NCI-H2171 (cell line): ENCODE results near the gene IQCH.
"Not testable (repeated sequence)": the region's sequence is repeated elsewhere in the genome, so short reads cannot be mapped to it uniquely, and the experiment has no call there.

Experiments
- DNase-seq: peaks from one replicate; lab custom pipeline; 2025; lab: John Stamatoyannopoulos, UW

The IQCH gene

DNA sequence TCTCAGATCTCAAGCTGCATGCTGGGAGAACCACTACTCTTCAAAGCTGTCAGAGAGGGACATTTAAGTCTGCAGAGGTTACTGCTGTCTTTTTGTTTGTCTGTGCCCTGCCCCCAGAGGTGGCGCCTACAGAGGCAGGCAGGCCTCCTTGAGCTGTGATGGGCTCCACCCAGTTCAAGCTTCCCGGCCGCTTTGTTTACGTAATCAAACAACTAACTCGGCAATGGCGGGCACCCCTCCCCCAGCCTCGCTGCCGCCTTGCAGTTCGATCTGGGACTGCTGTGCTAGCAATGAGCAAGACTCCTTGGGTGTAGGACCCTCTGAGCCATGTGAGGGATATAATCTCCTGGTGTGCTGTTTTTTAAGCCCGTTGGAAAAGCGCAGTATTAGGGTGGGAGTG is 199.1 kb downstream of the IQCH start:
- not testable (repeated sequence) for DNase-seq

DNA sequence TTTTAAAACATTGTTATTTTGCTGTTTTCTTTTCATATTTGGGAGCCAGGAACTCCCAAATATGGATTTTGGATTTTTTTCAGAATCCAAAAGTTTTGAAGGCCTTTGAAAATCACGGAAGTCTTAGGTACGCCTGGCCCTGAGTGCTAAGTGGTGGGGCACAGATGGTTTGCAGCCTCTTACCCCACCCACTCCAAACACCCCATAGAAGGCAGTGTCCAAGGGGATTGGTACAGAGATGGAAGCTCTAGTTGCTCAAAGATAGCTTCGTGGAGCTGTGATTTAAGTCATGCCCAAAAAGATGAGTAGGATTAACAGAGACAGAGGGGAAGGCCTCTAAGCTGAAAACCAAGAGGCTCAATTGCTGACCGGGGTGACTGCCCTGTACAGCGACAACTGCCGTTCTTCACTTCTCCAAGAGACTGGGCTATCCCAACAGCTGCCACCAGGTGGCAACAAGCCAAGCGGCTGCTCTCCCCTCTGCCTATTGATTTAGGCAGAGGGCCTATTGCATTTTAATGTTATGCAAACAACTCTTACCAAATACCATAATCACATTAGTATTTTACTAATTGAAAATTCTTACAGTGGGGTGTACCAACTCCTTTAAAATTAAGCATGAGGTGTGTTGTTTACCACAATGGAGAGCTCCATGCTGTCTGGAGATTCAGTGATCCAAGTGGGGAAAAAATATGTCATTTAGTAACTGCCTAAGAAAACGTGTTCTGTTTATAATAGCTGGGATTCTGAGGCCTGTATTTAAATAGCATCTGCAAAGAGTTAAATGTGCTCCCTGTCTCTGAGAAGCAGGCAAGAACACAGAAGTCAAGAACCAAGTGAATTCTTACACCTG is 202.3 kb downstream of the IQCH start:
- DNase-seq, result peak; percentile 61

DNA sequence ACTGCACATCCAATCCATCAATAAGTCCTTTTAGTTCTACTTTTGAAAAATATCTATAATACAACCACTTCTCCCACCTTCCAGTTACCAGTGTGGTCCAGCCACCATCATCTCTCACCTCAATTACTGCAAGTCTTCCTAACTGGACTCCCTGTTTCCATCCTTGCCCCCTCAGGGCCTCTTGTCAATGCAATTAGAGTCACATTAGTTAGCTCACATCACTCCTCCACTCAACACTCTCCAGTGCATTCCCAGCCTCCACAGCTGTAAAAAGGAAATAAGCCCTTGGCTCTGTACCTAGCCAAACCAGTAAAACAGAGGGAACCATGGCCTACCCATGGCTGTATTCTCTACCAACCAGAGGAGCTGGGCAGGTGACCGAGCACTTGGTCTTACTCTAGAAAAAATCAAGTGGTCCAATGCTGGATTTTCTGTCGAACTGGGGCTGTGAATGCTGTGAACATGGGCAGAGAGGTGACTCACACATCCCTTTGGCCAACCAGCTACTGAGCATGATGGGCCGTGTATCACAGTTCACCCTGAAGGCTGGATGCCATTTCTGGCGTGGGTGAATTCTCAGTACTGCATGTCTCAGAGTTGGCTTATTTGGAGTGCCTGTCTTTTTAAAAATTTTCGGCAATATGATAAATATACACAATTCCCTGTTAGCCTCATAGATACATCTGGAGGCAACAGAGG is 203.9 kb downstream of the IQCH start:
- DNase-seq, result no peak

DNA sequence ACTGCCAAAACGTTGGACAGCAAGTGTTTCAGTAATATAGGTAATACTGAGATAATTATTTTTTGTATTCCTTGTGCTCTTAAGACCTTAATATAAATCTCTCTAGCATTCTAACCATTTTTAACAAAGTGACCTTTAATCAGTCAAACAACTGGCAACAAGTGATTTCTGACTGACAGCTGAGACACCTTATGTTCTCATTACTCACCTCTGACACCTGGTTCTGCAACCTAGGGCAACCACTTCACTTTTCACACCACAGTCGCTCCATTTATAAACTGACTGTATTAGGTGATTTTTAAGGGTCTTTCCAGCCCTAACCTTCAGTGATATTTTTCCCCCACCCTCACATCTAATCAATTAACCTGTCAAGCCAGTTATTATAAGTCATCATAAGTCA is 205.9 kb downstream of the IQCH start:
- DNase-seq, result no peak

DNA sequence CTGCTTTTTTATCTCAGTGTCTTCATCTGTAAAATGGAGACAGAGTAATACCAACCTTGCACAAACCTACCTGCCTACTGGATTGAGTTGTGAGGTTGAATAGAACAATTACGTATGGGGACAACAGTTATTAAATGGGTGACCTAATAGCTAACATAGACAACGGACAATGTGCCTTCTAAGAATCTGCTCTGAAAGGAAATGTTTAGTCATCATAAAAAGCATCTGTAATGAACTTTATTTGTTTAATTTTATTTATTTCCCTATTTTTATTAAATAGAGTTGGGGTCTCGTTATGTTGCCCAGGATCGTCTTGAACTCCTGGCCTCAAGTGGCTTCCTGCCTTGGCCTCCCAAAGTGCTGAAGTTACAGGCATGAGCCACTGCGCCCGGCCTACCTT is 207.1 kb downstream of the IQCH start:
- DNase-seq, result no peak

DNA sequence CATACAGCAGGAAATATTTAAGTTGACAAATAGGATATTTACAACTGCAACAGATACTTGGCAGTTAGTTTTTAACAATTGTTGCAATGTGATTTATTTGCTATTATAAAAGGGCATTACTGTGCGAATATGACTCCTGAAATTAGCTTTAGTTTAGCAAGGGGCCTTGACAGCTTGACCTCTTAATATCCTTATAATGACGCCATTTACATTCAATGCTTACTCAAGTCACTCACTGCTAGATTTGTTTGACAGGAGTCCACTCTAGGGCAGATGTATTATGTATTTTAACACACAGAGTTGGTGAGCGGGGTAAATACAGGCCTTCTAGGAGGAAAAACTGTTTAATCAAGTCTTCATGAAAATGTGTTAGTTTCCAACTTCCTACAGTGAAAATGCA is 208.3 kb downstream of the IQCH start:
- no peak for DNase-seq

DNA sequence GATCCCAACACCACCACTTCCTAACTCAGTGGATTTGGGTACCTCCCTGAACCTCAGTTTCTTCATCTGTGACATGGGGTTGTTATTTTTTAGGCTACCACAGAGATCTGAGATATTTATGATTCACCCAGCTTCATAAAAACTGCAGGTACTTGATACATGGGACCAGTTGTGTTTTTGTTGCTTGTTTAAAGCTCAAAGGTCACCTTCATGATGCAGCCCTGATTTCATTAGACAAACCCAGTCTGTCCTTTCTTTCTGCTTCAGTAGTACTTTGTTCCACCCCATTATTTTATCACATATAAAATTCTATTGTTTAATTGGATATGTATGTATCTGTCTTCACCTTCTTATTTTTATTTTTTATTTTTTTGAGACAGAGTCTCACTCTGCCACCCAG is 208.9 kb downstream of the IQCH start:
- no peak for DNase-seq

DNA sequence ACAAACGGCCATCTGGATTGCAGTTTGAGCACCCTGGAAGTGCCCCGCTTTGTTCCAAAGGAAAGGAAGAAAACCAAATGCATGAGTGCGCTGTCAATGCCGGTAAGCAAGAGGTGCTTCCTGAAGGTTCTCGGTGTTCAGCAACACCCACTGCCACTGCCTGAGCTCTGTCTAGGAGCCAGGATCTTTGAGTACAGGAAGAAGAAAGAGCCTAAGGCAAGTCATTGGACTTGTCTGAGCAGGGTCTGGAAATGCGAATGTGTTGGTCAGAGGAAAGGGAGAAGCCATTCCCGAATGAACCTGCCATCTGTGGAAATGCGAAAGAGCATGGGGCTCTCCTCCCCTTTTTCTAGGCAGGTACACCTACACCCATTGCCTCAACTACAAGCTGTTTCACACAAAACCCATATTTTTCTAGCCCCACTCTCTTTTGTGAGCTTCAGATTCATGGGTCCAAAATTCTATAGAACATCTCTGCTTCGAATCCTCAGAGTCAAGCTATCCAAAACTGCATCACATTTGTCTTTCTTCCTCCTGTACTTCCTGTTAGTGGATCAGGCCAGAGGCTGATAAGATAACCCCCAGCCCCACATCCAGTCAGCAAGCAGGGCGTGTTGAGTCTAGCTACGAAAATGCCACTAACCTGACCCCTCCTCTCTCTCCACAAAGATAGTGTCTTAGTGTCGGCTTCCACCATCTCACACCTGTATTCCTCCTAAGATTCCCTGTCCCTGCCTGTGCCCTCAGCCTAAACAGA is 210.8 kb downstream of the IQCH start:
- DNase-seq, result no peak

DNA sequence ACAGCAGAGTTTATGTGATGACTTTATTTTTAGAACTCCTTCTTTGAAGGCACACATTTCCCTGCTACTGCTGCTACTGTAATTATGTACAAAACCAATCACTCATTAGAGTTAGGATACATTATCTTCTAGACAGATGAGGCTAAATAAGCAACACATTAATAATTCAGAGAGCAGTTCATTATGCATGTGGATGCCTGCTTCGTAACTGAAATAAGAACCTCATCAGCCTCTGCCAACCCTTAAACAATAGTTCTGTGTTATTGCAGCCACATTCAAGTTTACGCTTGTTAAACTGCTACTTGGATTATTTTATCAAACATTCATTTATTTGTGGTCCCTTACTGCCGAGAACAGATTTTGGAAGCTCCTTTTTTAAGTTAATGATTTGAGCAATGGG is 213.8 kb downstream of the IQCH start:
- DNase-seq, result peak; percentile 44

DNA sequence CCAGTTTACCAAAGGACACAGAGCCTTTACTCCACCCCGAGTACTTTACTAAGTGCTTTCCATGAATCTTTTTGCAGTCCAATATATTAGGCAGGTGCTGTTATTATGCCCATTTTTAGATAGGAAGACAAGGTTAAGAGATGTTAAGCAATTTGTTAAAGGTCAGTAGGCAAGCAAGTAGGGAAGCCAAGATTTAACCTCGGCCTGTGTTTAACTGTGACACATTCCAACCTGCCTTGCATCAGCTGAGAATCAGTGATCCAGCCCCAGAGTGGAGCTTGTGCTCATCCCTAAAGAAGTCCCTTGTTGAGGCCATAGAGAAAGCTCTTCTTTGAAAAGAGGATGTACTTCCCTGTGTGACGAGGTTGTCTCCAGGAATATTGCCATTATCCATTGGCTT is 215.1 kb downstream of the IQCH start:
- DNase-seq, result no peak

DNA sequence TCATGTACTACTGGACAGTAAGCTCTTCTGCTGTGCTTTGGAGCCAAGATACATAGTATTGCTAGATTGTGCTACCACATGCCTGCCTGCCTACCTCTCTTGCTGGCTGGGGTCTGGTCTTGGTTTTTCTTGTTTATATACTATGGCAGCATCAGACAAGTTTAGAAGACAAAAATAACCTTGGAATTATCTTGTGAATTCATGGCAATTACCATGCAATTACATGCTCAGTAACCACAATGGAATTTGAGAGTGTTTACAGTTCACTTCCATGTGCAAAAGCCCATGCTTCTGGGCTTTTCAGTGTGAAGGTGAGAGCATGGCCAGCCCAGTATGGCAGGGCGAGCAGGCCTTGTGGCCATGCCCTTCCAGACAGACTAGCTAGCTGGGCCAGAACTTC is 218.4 kb downstream of the IQCH start:
- DNase-seq, result no peak

DNA sequence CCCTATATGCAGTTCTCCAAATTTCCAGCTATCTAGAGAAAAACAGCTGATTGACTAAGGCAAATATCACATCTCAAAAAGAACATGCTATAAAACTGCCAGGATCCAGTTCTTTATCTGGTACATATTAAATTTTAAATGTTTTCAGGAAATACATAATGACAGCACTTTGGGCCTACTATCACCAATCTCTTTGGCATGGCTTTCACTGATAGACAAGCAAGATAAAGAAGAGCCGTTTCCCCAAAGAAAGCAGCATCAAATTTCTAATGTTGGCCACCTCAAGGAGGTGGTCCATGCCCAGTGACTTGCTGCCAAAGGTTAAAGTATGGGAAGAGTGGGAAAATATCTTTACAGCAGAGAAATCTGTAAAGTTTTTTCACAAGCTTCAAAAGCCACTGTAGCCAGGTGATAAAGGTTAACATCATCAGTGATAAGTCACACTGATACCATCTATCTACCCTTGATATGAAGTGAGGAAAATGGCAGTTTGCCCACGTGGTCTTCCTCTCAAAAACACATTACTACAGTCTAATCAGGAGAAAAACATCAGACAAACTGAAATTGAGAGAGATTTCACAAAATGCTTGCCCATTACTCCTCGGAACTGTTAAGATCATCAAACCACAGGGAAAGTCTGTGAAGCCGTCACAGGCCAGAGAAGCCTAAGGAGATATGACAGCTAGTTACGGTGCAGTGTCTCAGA is 220.0 kb downstream of the IQCH start:
- no peak for DNase-seq

DNA sequence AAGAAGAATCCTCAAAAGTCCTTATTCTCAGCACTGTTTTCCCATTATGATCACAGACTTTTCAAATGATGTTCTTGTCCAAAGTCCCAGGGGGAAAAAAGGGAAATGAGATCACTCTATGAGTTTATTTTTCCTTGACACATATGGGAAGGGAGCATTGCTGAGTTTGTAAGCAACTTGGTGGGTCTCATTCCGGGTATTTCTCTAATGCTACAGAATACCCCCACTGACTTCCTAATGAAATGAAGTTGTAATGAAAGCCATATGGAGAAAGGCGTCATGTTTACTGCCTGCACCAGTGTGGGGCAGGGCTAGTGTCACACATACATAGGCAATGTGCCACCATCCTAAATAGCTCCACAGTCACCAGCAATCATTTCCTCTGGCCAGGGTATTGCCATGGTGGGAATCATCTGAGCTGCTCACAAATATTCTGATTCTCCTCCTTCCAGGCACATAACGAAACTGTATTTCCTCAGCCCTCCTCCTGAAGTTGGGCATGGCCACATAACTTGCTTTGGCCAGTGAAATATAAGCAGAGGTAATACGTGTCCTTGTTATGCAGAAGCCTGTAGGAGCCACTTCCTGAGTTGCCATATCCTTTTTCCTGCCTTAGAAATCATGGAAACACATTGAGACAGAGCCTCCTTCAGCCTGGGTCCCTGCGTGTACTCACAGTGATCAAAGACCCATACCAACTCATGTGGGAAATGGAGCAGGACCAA is 225.4 kb downstream of the IQCH start:
- DNase-seq, result no peak

DNA sequence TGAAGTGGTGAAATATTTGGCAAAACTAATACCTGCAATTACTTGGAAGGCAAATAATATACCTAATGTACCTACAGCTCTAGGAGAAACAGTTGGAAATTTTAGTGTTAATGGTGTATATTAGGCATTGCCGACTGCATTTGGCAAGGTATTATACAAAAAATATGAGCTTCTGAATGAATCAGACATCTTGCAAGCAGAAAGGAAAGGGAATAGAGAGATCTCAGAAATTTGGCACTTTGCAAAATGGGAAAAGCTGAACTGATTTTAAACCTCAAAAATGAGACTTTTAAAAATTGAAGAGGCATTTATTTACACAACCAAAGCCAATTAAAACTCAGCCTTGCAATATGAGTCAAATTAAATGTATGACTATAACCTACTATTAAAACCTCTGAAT is 226.2 kb downstream of the IQCH start:
- DNase-seq, result no peak

DNA sequence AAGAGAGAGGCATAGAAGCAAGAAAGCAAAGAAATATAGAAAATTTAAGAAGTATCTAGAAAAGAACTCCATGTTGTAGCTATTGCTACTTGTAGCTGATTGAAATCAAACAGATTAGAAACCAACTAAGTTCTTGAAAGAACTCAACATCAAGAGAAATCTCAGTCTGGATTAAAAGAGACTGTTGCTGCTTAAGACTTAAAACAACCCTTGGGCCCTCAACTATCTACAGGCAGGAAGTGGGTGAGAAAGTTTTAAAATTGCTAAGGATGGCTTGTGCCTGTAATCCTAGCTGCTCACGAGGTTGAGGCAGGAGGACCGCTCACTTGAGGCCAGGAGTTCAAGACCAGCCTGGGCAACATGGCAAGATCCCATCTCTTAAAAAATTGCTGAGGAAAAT is 227.1 kb downstream of the IQCH start:
- no peak for DNase-seq

DNA sequence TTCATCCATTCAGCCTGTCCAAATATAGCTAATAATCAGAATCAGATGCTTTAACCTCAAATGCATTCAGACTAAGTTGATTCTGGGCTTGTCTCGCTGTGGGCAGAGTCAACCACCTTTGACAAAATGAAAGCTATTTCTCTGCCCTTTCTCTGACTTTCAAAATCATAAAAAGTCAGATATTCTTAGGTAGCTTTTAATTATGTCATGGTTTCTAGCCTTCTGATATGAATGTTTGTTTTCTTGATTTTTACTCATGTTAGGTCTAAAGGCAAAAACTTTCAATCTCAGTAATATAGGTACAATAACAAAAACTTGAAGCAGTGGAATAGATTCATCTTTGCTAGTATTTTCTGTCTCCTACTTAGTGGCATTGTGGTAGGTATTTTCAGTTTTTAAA is 241.0 kb downstream of the IQCH start:
- no peak for DNase-seq

DNA sequence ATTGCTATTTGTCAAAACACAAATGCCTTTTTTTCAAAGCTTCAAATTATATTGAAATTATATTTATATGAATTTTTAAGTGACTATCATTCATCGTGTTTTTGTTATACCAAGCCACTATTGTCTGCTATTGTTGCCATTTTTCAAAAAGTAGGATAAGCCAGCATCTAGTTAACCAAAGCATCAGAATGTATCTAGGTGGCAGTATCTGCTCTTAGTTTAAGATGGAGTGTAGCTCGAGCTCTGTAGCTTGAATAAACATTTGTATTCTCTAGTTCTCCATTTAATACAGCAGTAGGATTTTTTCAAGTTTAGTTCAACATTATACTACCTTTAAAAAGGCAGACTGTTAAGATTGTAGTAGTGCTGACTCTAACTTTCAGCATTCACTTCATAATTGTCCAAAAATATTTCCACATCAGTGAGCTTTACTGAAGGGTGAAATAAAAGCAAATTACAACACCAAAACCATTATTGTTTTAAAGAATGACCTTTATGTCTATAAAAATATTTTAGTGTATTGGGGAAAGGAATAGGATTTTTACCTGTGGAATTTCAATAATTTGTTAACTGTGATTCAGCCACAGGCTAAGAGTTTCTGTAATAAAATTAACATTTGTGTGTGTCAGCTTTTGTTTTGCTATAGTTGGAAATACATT is 246.7 kb downstream of the IQCH start:
- no peak for DNase-seq

DNA sequence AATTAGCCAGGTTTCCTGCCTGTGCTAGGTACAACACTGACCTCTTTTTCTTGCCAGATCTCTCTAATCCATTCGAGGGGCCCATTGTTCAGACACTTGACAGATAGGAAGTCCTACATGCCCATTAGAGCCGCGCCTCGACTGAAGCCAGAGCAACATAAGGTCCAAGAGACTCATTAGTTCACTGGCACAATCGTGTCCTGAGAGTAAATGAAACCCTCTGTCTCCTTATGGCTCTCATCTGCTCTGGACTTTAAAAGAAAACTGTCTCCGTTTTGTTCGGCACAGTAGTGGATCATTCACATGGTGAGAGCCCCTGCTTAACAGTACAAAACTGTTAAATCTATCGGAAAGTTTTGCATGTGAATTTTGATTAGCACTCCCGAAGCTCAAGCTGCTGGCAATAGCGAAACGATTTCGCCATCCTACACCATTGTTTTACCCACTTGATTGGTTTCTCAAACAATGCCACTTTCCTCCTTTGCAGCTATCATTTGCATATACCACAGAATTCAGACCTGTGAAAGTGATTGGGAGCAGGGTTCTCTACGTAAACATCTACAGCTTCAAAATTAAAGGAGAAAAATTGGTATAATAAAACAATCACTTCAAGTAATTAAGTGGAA is 247.4 kb downstream of the IQCH start:
- DNase-seq, result no peak

DNA sequence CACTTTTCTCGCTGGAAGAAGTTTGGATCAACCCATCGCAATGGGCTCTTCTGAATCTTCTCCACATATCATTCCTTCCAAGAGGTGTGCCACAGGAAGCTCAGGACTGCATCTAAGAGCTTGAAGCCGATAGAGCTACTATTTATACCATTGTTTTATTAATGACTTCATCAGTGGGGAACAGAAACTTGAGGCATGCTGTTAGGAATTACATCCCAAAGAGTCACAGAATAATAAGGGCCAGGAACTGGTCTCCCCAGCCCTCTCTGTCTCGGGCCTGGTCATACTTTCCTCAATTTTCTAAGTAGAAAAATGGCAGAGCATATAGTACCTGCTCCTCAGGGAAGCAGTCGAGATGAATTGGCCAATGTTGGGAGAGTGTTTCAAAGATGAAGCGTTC is 249.5 kb downstream of the IQCH start:
- no peak for DNase-seq

DNA sequence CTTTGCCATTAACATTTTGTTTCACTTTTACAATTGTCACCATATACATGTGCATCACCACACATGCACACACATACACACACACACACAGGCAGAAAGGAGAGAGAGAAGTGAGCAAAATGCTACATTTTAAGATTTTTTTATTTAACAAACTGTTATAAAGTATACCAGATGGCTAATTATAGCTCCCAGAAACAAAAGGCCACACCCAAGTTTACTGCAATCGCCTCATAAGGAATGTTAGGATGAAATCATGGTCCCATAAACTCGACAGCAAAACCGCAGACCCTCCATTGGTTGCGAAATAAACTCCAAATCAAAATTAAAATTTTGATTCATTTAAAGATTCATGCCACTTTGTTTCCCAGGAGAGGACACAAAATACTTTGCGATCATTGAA is 250.2 kb downstream of the IQCH start:
- no peak for DNase-seq
